Measurements from ENCODE around the gene AGAP6.
"Not testable (repeated sequence)": the region's sequence is repeated elsewhere in the genome, so short reads cannot be mapped to it uniquely, and the experiment has no call there.

AGAP6 gene

DNA sequence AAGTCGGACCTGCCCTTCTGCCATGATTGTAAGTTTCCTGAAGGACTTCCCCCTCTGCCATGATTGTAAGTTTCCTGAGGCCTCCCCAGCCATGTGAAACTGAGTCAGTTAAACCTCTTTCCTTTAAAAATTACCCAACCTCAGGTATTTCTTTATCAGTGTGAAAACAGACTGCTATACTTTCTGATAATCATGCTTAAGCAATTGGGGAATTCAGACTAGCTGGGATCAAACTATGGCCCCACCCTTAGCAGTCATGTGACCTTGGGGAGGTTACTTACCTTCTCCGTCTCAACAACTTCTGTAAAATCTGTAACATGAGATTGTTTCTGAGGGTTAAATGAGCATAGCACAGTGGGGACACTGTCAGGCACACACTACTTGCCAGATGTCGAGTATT lies 999 bp upstream of the AGAP6 start:
- not testable (repeated sequence) for H3K9me3 ChIP-seq (ENCODE audit: control insufficient read depth in 1 of 2, low read length in 2 of 2); H3K4me1 ChIP-seq (ENCODE audit: control insufficient read depth in 1 of 2, insufficient read depth in 2 of 2, low read length in 2 of 2); H3K27ac ChIP-seq (ENCODE audit: low read length); H3K27me3 ChIP-seq (ENCODE audit: low read depth, low read length); H3K4me3 ChIP-seq (ENCODE audit: low read depth in 1 of 2, low read length in 2 of 2); H3K36me3 ChIP-seq (ENCODE audit: control insufficient read depth in 1 of 2, insufficient read depth in 2 of 2, low read length in 2 of 2)

DNA sequence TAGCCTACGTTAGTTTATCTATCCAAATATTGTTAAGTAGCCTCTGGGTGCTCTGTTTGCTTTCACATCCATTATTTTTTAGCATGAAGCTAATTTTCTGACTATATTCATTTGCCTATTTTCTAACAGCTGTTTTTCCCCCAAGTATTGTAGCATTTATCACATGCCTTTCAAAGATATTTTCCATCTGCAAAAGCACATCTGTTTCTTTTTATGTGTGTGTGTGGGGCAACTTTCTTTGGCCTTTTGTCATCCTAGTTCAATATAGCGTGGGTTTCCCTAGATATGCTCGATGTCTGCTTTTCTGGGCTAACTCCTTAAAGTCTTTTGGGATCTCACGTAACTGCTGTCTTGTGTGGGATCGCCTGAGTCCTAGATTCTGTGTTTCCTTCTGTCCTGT lies 7.1 kb downstream of the AGAP6 start:
- H3K36me3 ChIP-seq (ENCODE audit: control insufficient read depth in 1 of 2, insufficient read depth in 2 of 2, low read length in 2 of 2); H3K4me3 ChIP-seq (ENCODE audit: low read depth in 1 of 2, low read length in 2 of 2); H3K27ac ChIP-seq (ENCODE audit: low read length); H3K4me1 ChIP-seq (ENCODE audit: control insufficient read depth in 1 of 2, insufficient read depth in 2 of 2, low read length in 2 of 2); H3K9me3 ChIP-seq (ENCODE audit: control insufficient read depth in 1 of 2, low read length in 2 of 2); H3K27me3 ChIP-seq (ENCODE audit: low read depth, low read length): not testable (repeated sequence)

DNA sequence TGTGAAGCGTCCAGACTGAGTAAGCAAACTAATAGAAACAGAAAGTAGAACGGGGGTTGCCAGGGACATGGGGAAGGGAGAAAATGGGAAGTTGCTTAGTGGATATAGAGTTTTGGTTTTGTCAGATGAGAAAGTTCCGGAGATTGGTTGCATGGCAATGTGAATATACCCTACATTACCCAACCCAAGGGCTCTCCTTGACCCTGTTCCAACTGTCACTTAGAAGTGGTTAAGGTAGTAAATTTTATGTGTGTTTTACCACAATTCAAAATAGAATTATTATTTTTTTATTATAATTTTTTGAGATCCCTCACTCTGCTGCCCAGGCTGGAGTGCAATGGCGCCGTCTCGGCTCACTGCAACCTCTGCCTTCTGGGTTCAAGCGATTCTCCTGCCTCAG lies 25.8 kb downstream of the AGAP6 start:
- H3K27me3 ChIP-seq (ENCODE audit: low read depth, low read length); H3K4me3 ChIP-seq (ENCODE audit: low read depth in 1 of 2, low read length in 2 of 2): not testable (repeated sequence)

DNA sequence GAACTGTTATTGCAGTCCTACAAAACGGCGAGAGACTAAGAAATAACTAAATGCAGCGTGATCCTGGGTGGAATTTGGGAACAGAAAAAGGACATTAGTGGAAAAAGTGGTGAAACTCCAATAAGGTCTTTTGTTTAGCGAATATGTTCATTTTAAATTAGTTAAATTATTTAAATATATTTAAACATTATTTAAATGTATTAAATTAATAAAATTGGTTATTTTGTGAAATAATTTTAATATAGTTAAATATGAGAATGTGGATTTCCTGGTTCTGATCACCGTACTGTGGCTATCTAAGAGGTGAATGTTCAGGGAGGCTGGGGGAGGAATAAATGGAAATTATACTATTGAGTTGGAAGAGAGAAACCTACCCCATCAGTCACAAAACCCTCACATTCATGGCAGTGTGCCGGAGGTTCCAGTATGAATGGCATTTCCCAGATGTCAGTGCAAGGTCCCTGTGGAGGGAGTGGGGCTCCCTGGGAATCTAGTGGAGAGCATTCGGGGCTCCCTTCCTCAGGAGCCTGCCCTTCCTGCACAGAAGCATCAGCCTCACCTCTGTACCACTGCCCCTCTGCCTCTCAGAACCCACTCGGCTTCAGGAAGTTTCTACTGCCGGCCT lies 27.5 kb downstream of the AGAP6 start:
- H3K27ac ChIP-seq (ENCODE audit: low read length); H3K27me3 ChIP-seq (ENCODE audit: low read depth, low read length); H3K4me1 ChIP-seq (ENCODE audit: control insufficient read depth in 1 of 2, insufficient read depth in 2 of 2, low read length in 2 of 2); H3K9me3 ChIP-seq (ENCODE audit: control insufficient read depth in 1 of 2, low read length in 2 of 2); H3K4me3 ChIP-seq (ENCODE audit: low read depth in 1 of 2, low read length in 2 of 2); H3K36me3 ChIP-seq (ENCODE audit: control insufficient read depth in 1 of 2, insufficient read depth in 2 of 2, low read length in 2 of 2): not testable (repeated sequence)

More for the DNA sequence above, 25.8 kb downstream of the AGAP6 start:
- not testable (repeated sequence) for H3K36me3 ChIP-seq (ENCODE audit: control insufficient read depth in 1 of 2, insufficient read depth in 2 of 2, low read length in 2 of 2); H3K4me1 ChIP-seq (ENCODE audit: control insufficient read depth in 1 of 2, insufficient read depth in 2 of 2, low read length in 2 of 2); H3K9me3 ChIP-seq (ENCODE audit: control insufficient read depth in 1 of 2, low read length in 2 of 2); H3K27ac ChIP-seq (ENCODE audit: low read length)

DNA sequence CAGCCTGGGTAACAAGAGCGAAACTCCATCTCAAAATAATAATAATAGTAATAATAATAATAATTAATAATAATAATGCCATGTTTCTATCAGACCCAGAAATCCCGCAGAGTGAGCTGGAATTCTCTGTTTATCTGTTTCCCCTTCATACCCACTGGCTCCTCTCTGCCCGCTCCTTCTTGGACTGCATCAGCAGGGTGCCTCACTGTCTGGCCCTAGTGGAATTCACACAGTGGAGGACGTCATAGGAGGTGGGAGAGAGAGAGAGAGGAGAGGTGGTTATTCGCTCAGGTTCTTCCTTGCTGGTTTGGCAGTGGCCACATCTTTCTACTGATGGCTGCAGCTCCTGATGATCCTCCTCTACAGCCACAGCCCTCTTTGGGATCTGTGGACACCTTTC lies 28.7 kb downstream of the AGAP6 start:
- not testable (repeated sequence) for H3K4me1 ChIP-seq (ENCODE audit: control insufficient read depth in 1 of 2, insufficient read depth in 2 of 2, low read length in 2 of 2); H3K9me3 ChIP-seq (ENCODE audit: control insufficient read depth in 1 of 2, low read length in 2 of 2); H3K4me3 ChIP-seq (ENCODE audit: low read depth in 1 of 2, low read length in 2 of 2); H3K27me3 ChIP-seq (ENCODE audit: low read depth, low read length); H3K36me3 ChIP-seq (ENCODE audit: control insufficient read depth in 1 of 2, insufficient read depth in 2 of 2, low read length in 2 of 2); H3K27ac ChIP-seq (ENCODE audit: low read length)

DNA sequence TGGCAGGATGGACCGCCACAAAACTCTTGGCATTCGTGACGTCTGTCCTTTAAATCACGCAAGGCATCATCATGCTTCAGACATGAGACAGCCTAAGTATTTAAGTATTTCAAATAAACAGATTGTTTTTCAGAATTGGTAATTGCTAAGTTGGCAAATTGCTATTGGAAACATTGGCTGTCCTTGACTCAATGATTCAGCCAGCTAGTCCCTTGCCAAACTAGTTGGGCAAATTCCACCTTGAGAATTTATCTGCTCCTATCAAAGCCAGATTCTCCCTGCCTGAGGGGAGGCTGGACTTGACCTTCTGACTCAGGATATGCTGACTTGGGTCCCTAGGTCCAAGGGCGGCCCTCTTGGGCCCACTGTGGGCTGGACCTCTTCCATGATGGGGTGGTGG lies 29.4 kb downstream of the AGAP6 start:
- H3K9me3 ChIP-seq (ENCODE audit: control insufficient read depth in 1 of 2, low read length in 2 of 2); H3K27me3 ChIP-seq (ENCODE audit: low read depth, low read length); H3K4me3 ChIP-seq (ENCODE audit: low read depth in 1 of 2, low read length in 2 of 2); H3K36me3 ChIP-seq (ENCODE audit: control insufficient read depth in 1 of 2, insufficient read depth in 2 of 2, low read length in 2 of 2); H3K27ac ChIP-seq (ENCODE audit: low read length); H3K4me1 ChIP-seq (ENCODE audit: control insufficient read depth in 1 of 2, insufficient read depth in 2 of 2, low read length in 2 of 2): not testable (repeated sequence)

DNA sequence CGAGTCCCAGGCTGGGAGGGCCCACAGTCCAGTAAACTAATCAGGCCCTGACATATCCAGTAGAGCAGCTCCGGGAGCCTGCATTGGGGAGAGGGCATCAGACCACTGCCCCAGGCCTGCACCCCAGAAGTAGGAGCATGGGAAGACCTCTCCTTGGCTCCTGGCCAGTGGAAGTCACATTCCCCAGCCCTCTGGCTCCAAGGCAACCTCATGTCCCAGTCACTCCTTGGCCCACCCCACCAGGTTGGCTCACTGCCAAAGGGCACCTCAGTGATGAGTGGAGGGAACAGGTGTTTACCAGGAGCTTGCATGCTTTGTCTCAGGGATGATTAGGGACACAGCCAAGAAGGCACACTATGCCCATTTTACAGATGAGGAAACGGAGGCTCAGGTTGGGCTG lies 31.1 kb downstream of the AGAP6 start:
- not testable (repeated sequence) for H3K27me3 ChIP-seq (ENCODE audit: low read depth, low read length); H3K9me3 ChIP-seq (ENCODE audit: control insufficient read depth in 1 of 2, low read length in 2 of 2); H3K4me1 ChIP-seq (ENCODE audit: control insufficient read depth in 1 of 2, insufficient read depth in 2 of 2, low read length in 2 of 2); H3K4me3 ChIP-seq (ENCODE audit: low read depth in 1 of 2, low read length in 2 of 2); H3K36me3 ChIP-seq (ENCODE audit: control insufficient read depth in 1 of 2, insufficient read depth in 2 of 2, low read length in 2 of 2); H3K27ac ChIP-seq (ENCODE audit: low read length)

DNA sequence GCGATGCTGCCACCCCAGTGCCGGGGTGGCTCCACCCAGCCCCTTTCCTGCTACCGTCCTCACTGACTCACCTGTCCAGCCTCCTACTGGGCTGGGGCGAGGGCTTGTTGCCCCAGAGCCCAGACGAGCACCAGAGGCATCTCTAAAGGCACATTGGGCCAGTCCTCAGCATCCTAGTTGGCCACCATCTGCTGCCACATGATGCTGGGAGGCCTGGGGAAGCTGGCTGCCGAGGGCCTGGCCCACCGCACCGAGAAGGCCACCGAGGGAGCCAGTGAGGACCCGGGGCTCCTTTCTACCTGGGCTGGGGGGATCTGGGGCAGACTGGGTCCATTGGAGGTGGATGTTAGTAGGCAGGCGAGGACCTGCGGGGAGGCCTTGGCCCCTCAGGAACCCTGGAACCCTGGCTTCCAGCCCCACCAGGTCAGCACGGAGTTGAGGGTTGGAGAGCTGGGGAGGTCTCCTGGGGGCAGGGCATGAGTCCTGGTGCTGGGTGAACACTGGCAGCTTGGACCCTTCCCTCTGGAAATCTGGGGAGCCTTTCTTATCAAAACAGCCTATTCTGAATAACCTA lies 32.3 kb downstream of the AGAP6 start:
- H3K4me3 ChIP-seq (ENCODE audit: low read depth in 1 of 2, low read length in 2 of 2); H3K4me1 ChIP-seq (ENCODE audit: control insufficient read depth in 1 of 2, insufficient read depth in 2 of 2, low read length in 2 of 2); H3K36me3 ChIP-seq (ENCODE audit: control insufficient read depth in 1 of 2, insufficient read depth in 2 of 2, low read length in 2 of 2); H3K27ac ChIP-seq (ENCODE audit: low read length); H3K9me3 ChIP-seq (ENCODE audit: control insufficient read depth in 1 of 2, low read length in 2 of 2); H3K27me3 ChIP-seq (ENCODE audit: low read depth, low read length): not testable (repeated sequence)

DNA sequence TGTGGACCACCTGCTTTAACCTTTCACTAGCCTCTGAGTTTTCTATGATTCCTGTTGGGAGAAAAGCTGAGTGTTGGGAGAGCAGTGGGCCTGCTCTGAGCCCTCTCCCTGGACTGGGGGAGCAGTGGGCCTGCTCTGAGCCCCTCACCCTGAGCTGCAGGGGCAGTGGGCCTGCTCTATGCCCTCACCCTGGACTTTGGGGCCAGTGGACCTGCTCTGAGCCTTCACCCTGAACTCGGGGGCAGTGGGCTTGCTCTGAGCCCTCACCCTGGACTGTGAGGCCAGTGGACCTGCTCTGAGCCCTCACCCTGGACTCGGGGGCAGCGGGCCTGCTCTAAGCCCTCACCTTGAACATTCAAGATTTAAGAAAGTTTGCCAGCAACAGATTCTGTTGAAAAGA lies 33.4 kb downstream of the AGAP6 start:
- H3K4me1 ChIP-seq (ENCODE audit: control insufficient read depth in 1 of 2, insufficient read depth in 2 of 2, low read length in 2 of 2): no peaks in the 10 kb centered on the region
- no peaks in the 10 kb centered on the region for H3K9me3 ChIP-seq (ENCODE audit: control insufficient read depth in 1 of 2, low read length in 2 of 2)
- H3K36me3 ChIP-seq (ENCODE audit: control insufficient read depth in 1 of 2, insufficient read depth in 2 of 2, low read length in 2 of 2): no peaks in the 10 kb centered on the region
- no peak overlapping the region for H3K4me3 ChIP-seq (ENCODE audit: low read depth in 1 of 2, low read length in 2 of 2)
- H3K27ac ChIP-seq (ENCODE audit: low read length): no peak overlapping the region
- peaks cover 8% of the 10 kb centered on the region for H3K27me3 ChIP-seq (ENCODE audit: low read depth, low read length)

DNA sequence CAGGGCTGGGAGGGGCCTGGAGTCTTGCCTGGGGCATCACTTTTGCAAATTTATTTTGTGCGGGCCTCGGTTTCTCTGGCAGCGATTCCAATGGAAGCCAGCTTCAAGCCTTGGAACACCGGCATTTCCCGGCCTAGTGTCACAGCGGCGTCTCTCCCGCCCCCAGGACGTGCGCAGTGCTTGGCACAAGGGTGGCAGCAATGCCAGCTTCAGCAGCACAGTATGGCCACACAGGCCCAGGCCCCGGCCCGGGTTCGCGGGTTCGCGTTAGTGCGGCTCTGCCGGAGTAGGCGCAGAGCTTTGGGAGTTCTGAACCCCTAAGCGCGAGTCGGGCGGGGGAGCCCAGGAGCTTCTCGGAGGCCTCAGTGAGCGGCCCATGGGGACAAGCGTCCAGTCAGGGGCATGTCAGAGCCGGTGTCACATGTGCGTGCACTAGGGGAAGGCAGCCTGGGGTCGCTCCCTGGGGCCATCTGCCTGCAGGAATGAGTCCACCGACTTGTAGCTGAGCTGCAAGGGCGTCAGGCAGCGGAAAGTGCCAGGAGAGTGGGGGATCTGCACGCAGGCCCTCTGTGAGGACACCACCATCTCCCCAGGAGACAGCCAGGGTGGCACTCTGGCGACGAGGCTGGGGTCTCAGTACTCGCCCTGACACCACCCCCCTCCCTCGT lies 36.6 kb downstream of the AGAP6 start:
- H3K9me3 ChIP-seq (ENCODE audit: control insufficient read depth in 1 of 2, low read length in 2 of 2); H3K36me3 ChIP-seq (ENCODE audit: control insufficient read depth in 1 of 2, insufficient read depth in 2 of 2, low read length in 2 of 2); H3K27ac ChIP-seq (ENCODE audit: low read length); H3K4me3 ChIP-seq (ENCODE audit: low read depth in 1 of 2, low read length in 2 of 2); H3K4me1 ChIP-seq (ENCODE audit: control insufficient read depth in 1 of 2, insufficient read depth in 2 of 2, low read length in 2 of 2); H3K27me3 ChIP-seq (ENCODE audit: low read depth, low read length): not testable (repeated sequence)

DNA sequence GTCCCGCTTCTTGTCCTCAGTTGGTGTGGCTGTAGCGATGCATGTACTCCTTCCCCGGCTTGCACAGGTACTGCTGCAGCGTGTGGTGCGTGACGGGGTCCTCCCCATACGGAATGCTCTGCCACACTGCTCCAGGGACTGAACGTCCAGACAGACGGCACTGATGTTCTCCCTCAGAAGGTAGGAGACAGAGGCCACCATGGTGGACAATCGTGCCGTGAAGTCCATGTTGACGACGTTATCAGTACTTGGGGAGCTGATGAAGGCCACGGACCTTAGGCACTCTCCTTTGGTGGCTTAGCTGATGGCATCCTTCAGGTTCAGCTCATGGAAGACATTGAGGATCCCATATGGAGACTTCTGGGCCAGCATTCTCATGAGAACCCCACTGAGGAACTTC lies 37.4 kb downstream of the AGAP6 start:
- Histone ChIP-seq H3K9me3 (ENCODE audit: control insufficient read depth in 1 of 2, low read length in 2 of 2) (no peaks in the 10 kb centered on the region), H3K27me3 (ENCODE audit: low read depth, low read length) (peaks cover 8% of the 10 kb centered on the region), H3K4me3 (ENCODE audit: low read depth in 1 of 2, low read length in 2 of 2) (no peak overlapping the region), H3K36me3 (ENCODE audit: control insufficient read depth in 1 of 2, insufficient read depth in 2 of 2, low read length in 2 of 2) (no peaks in the 10 kb centered on the region), H3K27ac (ENCODE audit: low read length) (no peak overlapping the region), H3K4me1 (ENCODE audit: control insufficient read depth in 1 of 2, insufficient read depth in 2 of 2, low read length in 2 of 2) (no peaks in the 10 kb centered on the region)

DNA sequence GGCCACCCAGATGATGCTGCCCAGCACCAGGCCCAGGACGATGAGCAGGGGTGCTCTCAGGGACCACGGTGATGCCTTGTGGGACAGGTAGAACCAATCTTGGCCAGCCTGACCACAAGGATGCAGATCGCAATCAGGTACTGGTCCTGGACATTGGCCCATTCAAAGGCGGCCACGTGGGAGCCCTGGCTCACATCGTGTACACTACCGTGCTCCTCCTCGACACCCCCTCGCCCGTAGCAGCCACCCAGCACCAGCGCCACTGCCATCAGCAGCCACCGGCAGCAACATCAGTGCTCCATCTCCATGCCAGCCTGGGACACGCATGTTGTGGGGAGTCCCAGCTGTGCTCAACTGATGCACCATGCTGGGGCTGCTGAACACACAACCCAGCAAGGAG lies 39.0 kb downstream of the AGAP6 start:
- Histone ChIP-seq H3K27ac (ENCODE audit: low read length) (no peak overlapping the region), H3K27me3 (ENCODE audit: low read depth, low read length) (peaks cover 8% of the 10 kb centered on the region), H3K36me3 (ENCODE audit: control insufficient read depth in 1 of 2, insufficient read depth in 2 of 2, low read length in 2 of 2) (no peaks in the 10 kb centered on the region), H3K4me3 (ENCODE audit: low read depth in 1 of 2, low read length in 2 of 2) (no peak overlapping the region), H3K4me1 (ENCODE audit: control insufficient read depth in 1 of 2, insufficient read depth in 2 of 2, low read length in 2 of 2) (no peaks in the 10 kb centered on the region), H3K9me3 (ENCODE audit: control insufficient read depth in 1 of 2, low read length in 2 of 2) (no peaks in the 10 kb centered on the region)

Measured in muscle layer of duodenum (tissue), 2 donors.